DMS 273 (cell line): ENCODE data around the gene EGLN2.
"Not testable (repeated sequence)": the region's sequence is repeated elsewhere in the genome, so short reads cannot be mapped to it uniquely, and the experiment has no call there.

Source experiments
- DNase-seq: peaks from one replicate; lab custom pipeline; 2025; ENCODE audit not compliant: unreplicated experiment; lab: John Stamatoyannopoulos, UW

EGLN2 gene

GRCh38 chr19:40801426-40802299 is 2.7 kb downstream of the EGLN2 start:
- no peak for DNase-seq

- peak; percentile 30 for DNase-seq
Observed at GRCh38 chr19:40802300-40803169, 3.5 kb downstream of the EGLN2 start.

- DNase-seq: no peak
Observed at GRCh38 chr19:40803170-40803856, 4.3 kb downstream of the EGLN2 start.

- DNase-seq: no peak
Observed at GRCh38 chr19:40803857-40804782, 5.1 kb downstream of the EGLN2 start.

GRCh38 chr19:40804783-40805242 is 5.8 kb downstream of the EGLN2 start:
- peak; percentile 25 for DNase-seq

GRCh38 chr19:40805258-40805868 is 6.4 kb downstream of the EGLN2 start:
- DNase-seq: no peak

GRCh38 chr19:40806423-40807146 is 7.6 kb downstream of the EGLN2 start:
- peak; percentile 66 for DNase-seq

- peak; percentile 45 for DNase-seq
Observed at GRCh38 chr19:40807147-40808020, 8.4 kb downstream of the EGLN2 start.

- no peak for DNase-seq
Observed at GRCh38 chr19:40808021-40808325, 9.0 kb downstream of the EGLN2 start.

GRCh38 chr19:40808497-40808896 is 9.5 kb downstream of the EGLN2 start:
- no peak for DNase-seq

GRCh38 chr19:40809358-40810086 is 10.5 kb downstream of the EGLN2 start:
- no peak for DNase-seq

GRCh38 chr19:40810160-40810559 is 11.2 kb downstream of the EGLN2 start:
- DNase-seq: no peak

GRCh38 chr19:40810649-40811408 is 11.8 kb downstream of the EGLN2 start:
- DNase-seq: peak; percentile 62

- no peak for DNase-seq
Observed at GRCh38 chr19:40811478-40812341, 12.7 kb downstream of the EGLN2 start.

GRCh38 chr19:40812571-40812970 is 13.6 kb downstream of the EGLN2 start:
- DNase-seq: not testable (repeated sequence)

- DNase-seq: no peak
Observed at GRCh38 chr19:40813182-40813581, 14.2 kb downstream of the EGLN2 start.
